ENCODE measurements around the gene ACKR2.

- TF ChIP-seq CTCF (conservative IDR thresholded peaks at IDR 0.05; ENCODE audit: low read depth in 2 of 2) (no peak), REST (IDR thresholded peaks at IDR 0.05; ENCODE audit: unreplicated experiment) (no peak), POLR2AphosphoS5 (IDR thresholded peaks at IDR 0.05; ENCODE audit: low read depth) (no peak), CREB1 (CRISPR knock-in tag; IDR thresholded peaks at IDR 0.05; ENCODE audit: low read depth) (no peak), JUNB (IDR thresholded peaks at IDR 0.05; ENCODE audit: unreplicated experiment) (no peak), STAT1 (IDR thresholded peaks at IDR 0.05; ENCODE audit: unreplicated experiment) (no peak)
Measured at GRCh38 chr3:42847731-42848130, 38.5 kb downstream of the ACKR2 start.

All from GM23338 (cell line).